OCI-LY1 (cell line): ENCODE measurements around the gene PTGR1.
A peak's percentile ranks its signal among the peaks of the same experiment; 100 is the strongest.

Source experiments
- H2AFZ ChIP-seq: fragments of 200-600 bp; sonication (generic), shearing (Covaris generic); 2 replicates; pipeline ENCODE4 v1.6.0; 2014; ENCODE audit warnings: antibody characterized with exemption, mild to moderate bottlenecking, low read length
- H3F3A ChIP-seq: fragments of 200-600 bp; sonication (generic), shearing (Covaris generic); 2 replicates; pipeline ENCODE4 v1.6.0; 2014; ENCODE audit warnings: mild to moderate bottlenecking, antibody characterized with exemption, low read length, moderate library complexity; ENCODE audit not compliant: insufficient read depth
- H3K27ac ChIP-seq: fragments of 200-600 bp; sonication (generic); 2 replicates; pipeline ENCODE4 v1.5.1; 2014; ENCODE audit warnings: low read length, mixed run types, mild to moderate bottlenecking, low read depth; ENCODE audit not compliant: poor library complexity, severe bottlenecking
- H3K27me3 ChIP-seq: fragments of 200-600 bp; sonication (generic); 2 replicates; pipeline ENCODE4 v1.6.0; 2014; ENCODE audit warnings: antibody characterized with exemption, mild to moderate bottlenecking, low read length, moderate library complexity; ENCODE audit not compliant: insufficient read depth
- H3K36me3 ChIP-seq: fragments of 200-600 bp; sonication (generic); 2 replicates; pipeline ENCODE4 v1.6.1; 2014; ENCODE audit warnings: mild to moderate bottlenecking, antibody characterized with exemption, low read length, moderate library complexity, mixed read lengths; ENCODE audit not compliant: insufficient read depth
- H3K4me1 ChIP-seq: fragments of 200-600 bp; sonication (generic); 2 replicates; pipeline ENCODE4 v1.5.1; 2014; ENCODE audit warnings: mild to moderate bottlenecking, low read length, moderate library complexity; ENCODE audit not compliant: insufficient read depth, severe bottlenecking
- H3K4me2 ChIP-seq: fragments of 200-600 bp; sonication (generic), shearing (Covaris generic); 2 replicates; pipeline ENCODE4 v1.6.1; 2014; ENCODE audit warnings: low read length
- H3K4me3 ChIP-seq: fragments of 200-600 bp; sonication (generic); 2 replicates; pipeline ENCODE4 v1.5.1; 2014; ENCODE audit warnings: low read length, low read depth, mild to moderate bottlenecking, mixed read lengths; ENCODE audit not compliant: poor library complexity, severe bottlenecking
- H3K79me2 ChIP-seq: fragments of 200-600 bp; shearing (Covaris generic); 2 replicates; pipeline ENCODE4 v1.6.1; 2016; ENCODE audit warnings: mixed run types, low read length, mixed read lengths; ENCODE audit not compliant: insufficient read depth
- H3K9ac ChIP-seq: fragments of 200-600 bp; sonication (generic), shearing (Covaris generic); 2 replicates; pipeline ENCODE4 v1.6.1; 2014; ENCODE audit warnings: mild to moderate bottlenecking, low read length, mixed read lengths
- H3K9me2 ChIP-seq: fragments of 200-600 bp; sonication (generic), shearing (Covaris generic); 2 replicates; pipeline ENCODE4 v1.6.1; 2014; ENCODE audit warnings: low read depth, mild to moderate bottlenecking, low read length, mixed read lengths
- H3K9me3 ChIP-seq: fragments of 200-600 bp; shearing (Covaris generic); 2 replicates; pipeline ENCODE4 v1.6.1; 2014; ENCODE audit warnings: low read length, mixed read lengths
- H4K20me1 ChIP-seq: fragments of 200-600 bp; sonication (generic), shearing (Covaris generic); 2 replicates; pipeline ENCODE4 v1.6.0; 2016; ENCODE audit warnings: mild to moderate bottlenecking, low read length; ENCODE audit not compliant: insufficient read depth
- CTCF ChIP-seq: fragments of 200-600 bp; sonication (generic), shearing (Covaris generic); IDR thresholded peaks from 2 replicates; pipeline ENCODE4 v1.5.1; 2017; ENCODE audit warnings: mild to moderate bottlenecking, antibody characterized with exemption, low read length, moderate library complexity, mixed read lengths
- EZH2 ChIP-seq: fragments of 200-600 bp; sonication (generic), shearing (Covaris generic); IDR thresholded peaks from 2 replicates; pipeline ENCODE4 v1.8.0; 2017; ENCODE audit warnings: borderline replicate concordance, mixed run types, mild to moderate bottlenecking, antibody characterized with exemption, low read length, moderate library complexity, mixed read lengths

The PTGR1 gene

DNA sequence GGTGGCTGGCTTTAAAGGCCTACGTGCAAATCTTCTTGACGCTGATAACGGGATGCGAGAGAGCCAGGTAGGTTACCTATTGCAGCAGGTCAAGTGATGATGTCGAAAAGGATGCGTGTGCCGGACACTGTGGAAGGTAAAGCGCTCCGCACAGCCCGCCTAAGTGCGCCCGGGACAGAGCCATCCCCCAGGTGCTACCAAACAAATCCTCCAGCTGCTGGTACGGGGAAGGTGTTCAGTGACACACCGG, 31.4 kb upstream of the PTGR1 start:
- H3F3A ChIP-seq = no peaks in the 10 kb centered on the region
- no peaks in the 10 kb centered on the region for H3K9me3 ChIP-seq
- H3K27me3 ChIP-seq = no peaks in the 10 kb centered on the region
- no peaks in the 10 kb centered on the region for H4K20me1 ChIP-seq
- no peak for TF ChIP-seq CTCF
- no peak for TF ChIP-seq EZH2
- H3K4me1 ChIP-seq = peaks cover 29% of the 10 kb centered on the region
- peak overlapping the region; percentile 90 for H3K4me3 ChIP-seq
- H3K9me2 ChIP-seq = no peaks in the 10 kb centered on the region
- no peaks in the 10 kb centered on the region for H3K36me3 ChIP-seq
- H3K4me2 ChIP-seq = peak overlapping the region; percentile 92
- H3K79me2 ChIP-seq = peaks cover 43% of the 10 kb centered on the region
- peak overlapping the region; percentile 71 for H3K9ac ChIP-seq
- H2AFZ ChIP-seq = peak overlapping the region; percentile 97
- peak overlapping the region; percentile 24 for H3K27ac ChIP-seq

GRCh38 chr9:111630182-111630963, 30.9 kb upstream of the PTGR1 start:
- Histone ChIP-seq H3K4me3 (peak overlapping the region; percentile 90), H3K27me3 (no peaks in the 10 kb centered on the region), H3K36me3 (no peaks in the 10 kb centered on the region), H3K4me2 (peak overlapping the region; percentile 92), H3K4me1 (peaks cover 29% of the 10 kb centered on the region), H3F3A (no peaks in the 10 kb centered on the region), H3K27ac (peak overlapping the region; percentile 24), H3K9me2 (no peaks in the 10 kb centered on the region), H2AFZ (peak overlapping the region; percentile 97), H3K9ac (peak overlapping the region; percentile 71), H3K9me3 (no peaks in the 10 kb centered on the region), H3K79me2 (peaks cover 38% of the 10 kb centered on the region), H4K20me1 (no peaks in the 10 kb centered on the region)
- TF ChIP-seq EZH2 (no peak), CTCF (no peak)

DNA sequence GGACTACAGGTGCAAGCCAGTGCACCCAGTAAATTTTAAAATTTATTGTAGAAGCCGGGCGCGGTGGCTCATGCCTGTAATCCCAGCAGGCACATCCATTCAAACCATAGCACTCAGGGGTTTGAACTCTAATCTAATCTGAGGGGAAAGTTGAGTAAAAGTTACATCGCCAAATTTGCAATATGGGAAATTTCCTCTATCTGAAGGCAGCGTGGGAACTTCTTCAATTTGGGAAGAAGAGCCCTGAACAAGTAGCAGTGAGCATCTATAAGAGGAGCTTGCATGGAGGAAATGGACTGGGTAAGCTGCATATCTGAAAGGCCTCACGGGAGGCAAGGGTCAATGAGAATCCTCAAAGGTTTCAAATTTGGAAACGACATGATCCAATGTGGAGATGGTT, 29.0 kb upstream of the PTGR1 start:
- Histone ChIP-seq H3K79me2 (peaks cover 18% of the 10 kb centered on the region), H3K9me3 (no peaks in the 10 kb centered on the region), H3F3A (no peaks in the 10 kb centered on the region), H3K4me1 (peaks cover 21% of the 10 kb centered on the region), H3K4me2 (no peak overlapping the region), H3K27me3 (no peaks in the 10 kb centered on the region), H3K36me3 (no peaks in the 10 kb centered on the region), H3K9me2 (no peaks in the 10 kb centered on the region), H3K9ac (no peak overlapping the region), H3K27ac (no peak overlapping the region), H2AFZ (no peak overlapping the region), H3K4me3 (no peak overlapping the region), H4K20me1 (no peaks in the 10 kb centered on the region)
- TF ChIP-seq CTCF (no peak), EZH2 (no peak)
